MM.1S (cell line): ENCODE results near the gene EFNA3.

ENCODE experiments used
- DNase-seq: peaks from one replicate; pipeline ENCODE4 v3.0.0-alpha.2; 2015
- H2AFZ ChIP-seq: fragments of 300-600 bp; sonication (generic); 2 replicates; pipeline ENCODE4 v1.6.0; 2016; ENCODE audit warnings: antibody characterized with exemption, low read length
- H3F3A ChIP-seq: fragments of 300-600 bp; sonication (generic); 2 replicates; pipeline ENCODE4 v1.6.1; 2016; ENCODE audit warnings: mild to moderate bottlenecking, antibody characterized with exemption, low read length, moderate library complexity, mixed read lengths; ENCODE audit not compliant: insufficient read depth
- H3K27ac ChIP-seq: fragments of 300-600 bp; sonication (generic); 2 replicates; pipeline ENCODE4 v1.5.1; 2016; ENCODE audit warnings: mild to moderate bottlenecking, low read length
- H3K27me3 ChIP-seq: fragments of 300-600 bp; sonication (generic); replicated peaks from 2 replicates; pipeline ENCODE4 v1.6.0; 2016; ENCODE audit warnings: low read length; ENCODE audit not compliant: insufficient read depth
- H3K36me3 ChIP-seq: fragments of 300-600 bp; sonication (generic); replicated peaks from 2 replicates; pipeline ENCODE4 v1.6.1; 2016; ENCODE audit warnings: mild to moderate bottlenecking, low read length, mixed read lengths; ENCODE audit not compliant: insufficient read depth
- H3K4me1 ChIP-seq: fragments of 300-600 bp; sonication (generic); 2 replicates; pipeline ENCODE4 v1.6.1; 2016; ENCODE audit warnings: low read length, mixed read lengths
- H3K4me2 ChIP-seq: fragments of 300-600 bp; sonication (generic); 2 replicates; pipeline ENCODE4 v1.6.0; 2016; ENCODE audit warnings: low read depth, low read length
- H3K4me3 ChIP-seq: fragments of 300-600 bp; sonication (generic); 2 replicates; pipeline ENCODE4 v1.5.1; 2016; ENCODE audit warnings: low read length, mixed read lengths
- H3K79me2 ChIP-seq: fragments of 300-600 bp; sonication (generic); 2 replicates; pipeline ENCODE4 v1.6.1; 2016; ENCODE audit warnings: mixed run types, low read length, mixed read lengths
- H3K9ac ChIP-seq: fragments of 300-600 bp; sonication (generic); 2 replicates; pipeline ENCODE4 v1.6.1; 2016; ENCODE audit warnings: low read length, mixed read lengths
- H3K9me2 ChIP-seq: fragments of 300-600 bp; sonication (generic); replicated peaks from 2 replicates; pipeline ENCODE4 v1.6.1; 2016; ENCODE audit warnings: mild to moderate bottlenecking, low read length, mixed read lengths; ENCODE audit not compliant: insufficient read depth
- H3K9me3 ChIP-seq: fragments of 300-600 bp; sonication (generic); replicated peaks from 2 replicates; pipeline ENCODE4 v1.6.1; 2016; ENCODE audit warnings: mild to moderate bottlenecking, low read length, mixed read lengths; ENCODE audit not compliant: insufficient read depth
- H4K20me1 ChIP-seq: fragments of 300-600 bp; sonication (generic); 2 replicates; pipeline ENCODE4 v1.6.1; 2016; ENCODE audit warnings: mild to moderate bottlenecking, low read length, moderate library complexity, mixed read lengths; ENCODE audit not compliant: insufficient read depth
- EZH2 ChIP-seq: fragments of 300-600 bp; sonication (generic); optimal IDR thresholded peaks from 2 replicates; pipeline ENCODE3; 2017; ENCODE audit warnings: low read depth, mild to moderate bottlenecking, antibody characterized with exemption, low read length, mixed read lengths
- EZH2phosphoT487 ChIP-seq: fragments of 300-600 bp; sonication (generic); IDR thresholded peaks from 2 replicates; pipeline ENCODE4 v1.6.1; 2018; ENCODE audit warnings: antibody characterized with exemption, low read length
- TF ChIP-seq, protein P1 (sequence below): fragments of 300-600 bp; sonication (generic); IDR thresholded peaks from 2 replicates; pipeline ENCODE4 v1.5.1; 2016; ENCODE audit warnings: antibody characterized with exemption, low read length, mixed read lengths

Gene EFNA3

DNA sequence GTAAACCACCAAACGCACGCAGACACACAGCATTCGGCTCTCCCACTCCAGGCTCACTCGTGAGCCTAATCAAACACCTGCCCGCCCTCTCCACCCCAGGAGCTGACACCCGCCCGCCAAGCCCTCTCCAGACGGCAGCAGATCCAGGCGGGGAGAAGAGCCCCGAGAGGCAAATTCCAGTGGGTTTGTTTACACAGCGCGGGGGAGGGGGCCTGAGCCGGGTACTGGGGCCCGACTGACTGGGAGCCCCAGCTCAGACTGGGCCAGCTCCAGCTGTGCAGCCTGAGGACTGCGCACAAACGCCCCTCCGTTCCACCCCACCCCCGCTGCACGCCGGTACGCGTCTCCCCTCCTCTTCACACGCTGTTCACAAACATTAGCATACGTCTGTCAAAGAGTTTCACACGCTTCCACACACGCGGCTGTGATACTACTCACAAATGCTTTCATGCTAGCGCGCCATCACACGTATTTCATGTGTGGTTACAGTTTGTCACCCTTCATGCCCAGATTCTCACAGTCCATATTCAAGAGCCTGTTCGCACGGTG lies 48.0 kb downstream of the EFNA3 start:
- peaks cover 5% of the 10 kb centered on the region; the same call in 1 of the 2 replicates for H3K4me1 ChIP-seq
- peaks cover 97% of the 10 kb centered on the region for H3K27me3 ChIP-seq
- peak overlapping the region; percentile 92; the same call in 1 of the 2 replicates for H3K4me2 ChIP-seq
- no peak overlapping the region for H3K9ac ChIP-seq
- H3K79me2 ChIP-seq = no peaks in the 10 kb centered on the region
- DNase-seq = no peak
- TF ChIP-seq, protein P1, sequence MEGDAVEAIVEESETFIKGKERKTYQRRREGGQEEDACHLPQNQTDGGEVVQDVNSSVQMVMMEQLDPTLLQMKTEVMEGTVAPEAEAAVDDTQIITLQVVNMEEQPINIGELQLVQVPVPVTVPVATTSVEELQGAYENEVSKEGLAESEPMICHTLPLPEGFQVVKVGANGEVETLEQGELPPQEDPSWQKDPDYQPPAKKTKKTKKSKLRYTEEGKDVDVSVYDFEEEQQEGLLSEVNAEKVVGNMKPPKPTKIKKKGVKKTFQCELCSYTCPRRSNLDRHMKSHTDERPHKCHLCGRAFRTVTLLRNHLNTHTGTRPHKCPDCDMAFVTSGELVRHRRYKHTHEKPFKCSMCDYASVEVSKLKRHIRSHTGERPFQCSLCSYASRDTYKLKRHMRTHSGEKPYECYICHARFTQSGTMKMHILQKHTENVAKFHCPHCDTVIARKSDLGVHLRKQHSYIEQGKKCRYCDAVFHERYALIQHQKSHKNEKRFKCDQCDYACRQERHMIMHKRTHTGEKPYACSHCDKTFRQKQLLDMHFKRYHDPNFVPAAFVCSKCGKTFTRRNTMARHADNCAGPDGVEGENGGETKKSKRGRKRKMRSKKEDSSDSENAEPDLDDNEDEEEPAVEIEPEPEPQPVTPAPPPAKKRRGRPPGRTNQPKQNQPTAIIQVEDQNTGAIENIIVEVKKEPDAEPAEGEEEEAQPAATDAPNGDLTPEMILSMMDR = no peak
- TF ChIP-seq EZH2phosphoT487 (no peak), EZH2 (no peak)
- no peak overlapping the region for H2AFZ ChIP-seq
- no peaks in the 10 kb centered on the region for H4K20me1 ChIP-seq
- H3K27ac ChIP-seq = no peak overlapping the region
- H3F3A ChIP-seq = no peaks in the 10 kb centered on the region
- no peaks in the 10 kb centered on the region for H3K9me2 ChIP-seq
- H3K4me3 ChIP-seq = peak overlapping the region; percentile 47; the same call in 1 of the 2 replicates
- no peaks in the 10 kb centered on the region for H3K9me3 ChIP-seq
- no peaks in the 10 kb centered on the region for H3K36me3 ChIP-seq

- peak; percentile 41 for DNase-seq
Measured at GRCh38 chr1:155127105-155127966, 48.7 kb downstream of the EFNA3 start, which contains the start of gene EFNA1. EFNA1 (plus strand) TSS chr1:155127876; CDS start chr1:155127978, 102 bp downstream.

GRCh38 chr1:155127967-155128754 lies 49.5 kb downstream of the EFNA3 start:
- H3K4me1 ChIP-seq = peaks cover 5% of the 10 kb centered on the region; the same call in 1 of the 2 replicates
- H3K36me3 ChIP-seq = no peaks in the 10 kb centered on the region
- H3K9me3 ChIP-seq = no peaks in the 10 kb centered on the region
- TF ChIP-seq, protein P1 = no peak
- peak; percentile 93 for TF ChIP-seq EZH2
- H3F3A ChIP-seq = no peaks in the 10 kb centered on the region
- H3K27ac ChIP-seq = no peak overlapping the region
- H3K9ac ChIP-seq = no peak overlapping the region
- no peak for DNase-seq
- peaks cover 82% of the 10 kb centered on the region for H3K27me3 ChIP-seq
- H3K4me2 ChIP-seq = peak overlapping the region; percentile 92
- peak overlapping the region; percentile 52; the same call in 1 of the 2 replicates for H2AFZ ChIP-seq
- no peaks in the 10 kb centered on the region for H4K20me1 ChIP-seq
- no peaks in the 10 kb centered on the region for H3K79me2 ChIP-seq
- peak overlapping the region; percentile 44 for H3K4me3 ChIP-seq
- H3K9me2 ChIP-seq = no peaks in the 10 kb centered on the region

More at GRCh38 chr1:155127105-155127966, 48.7 kb downstream of the EFNA3 start, which contains the start of gene EFNA1:
- peaks cover 5% of the 10 kb centered on the region; the same call in 1 of the 2 replicates for H3K4me1 ChIP-seq
- H3K9me3 ChIP-seq = no peaks in the 10 kb centered on the region
- peak within 1 kb of the TSS; percentile 52 for H2AFZ ChIP-seq
- peaks cover 90% of the 10 kb centered on the region for H3K27me3 ChIP-seq
- no peak within 1 kb of the TSS for H3K27ac ChIP-seq
- H3K79me2 ChIP-seq = no peaks in the 10 kb centered on the region
- H3K9ac ChIP-seq = no peak within 1 kb of the TSS
- H3K4me2 ChIP-seq = peak within 1 kb of the TSS; percentile 92
- H3K9me2 ChIP-seq = no peaks in the 10 kb centered on the region
- no peaks in the 10 kb centered on the region for H3F3A ChIP-seq
- H4K20me1 ChIP-seq = no peaks in the 10 kb centered on the region
- H3K36me3 ChIP-seq = no peaks in the 10 kb centered on the region
- peak within 1 kb of the TSS; percentile 47 for H3K4me3 ChIP-seq
- TF ChIP-seq EZH2phosphoT487 = peak; percentile 96
- TF ChIP-seq, protein P1 = no peak
- peak; percentile 99 for TF ChIP-seq EZH2
